Ectodermal cell (in vitro differentiated cells): ENCODE measurements around the gene COMMD10.
"Not testable (repeated sequence)": the region's sequence is repeated elsewhere in the genome, so short reads cannot be mapped to it uniquely, and the experiment has no call there.

Source experiments
- H3K27ac ChIP-seq: 2 replicates; pipeline ENCODE4 v1.7.0; 2013; ENCODE audit warnings: mild to moderate bottlenecking, low read depth, low read length; ENCODE audit not compliant: insufficient read depth, poor library complexity, severe bottlenecking
- H3K27me3 ChIP-seq: 2 replicates; pipeline ENCODE4 v1.7.0; 2013; ENCODE audit warnings: mild to moderate bottlenecking, low read length; ENCODE audit not compliant: insufficient read depth, control insufficient read depth, poor library complexity, severe bottlenecking
- H3K36me3 ChIP-seq: one replicate; pipeline ENCODE4 v1.7.0; 2013; ENCODE audit warnings: low read length; ENCODE audit not compliant: control insufficient read depth, insufficient read depth
- H3K4me1 ChIP-seq: one replicate; pipeline ENCODE4 v1.7.0; 2013; ENCODE audit warnings: low read length; ENCODE audit not compliant: control insufficient read depth, insufficient read depth
- H3K4me3 ChIP-seq: 2 replicates; pipeline ENCODE4 v1.7.0; 2013; ENCODE audit warnings: low read depth, low read length, control low read depth; ENCODE audit not compliant: insufficient read depth
- H3K9me3 ChIP-seq: 2 replicates; pipeline ENCODE4 v1.7.0; 2013; ENCODE audit warnings: mild to moderate bottlenecking, low read length, moderate library complexity; ENCODE audit not compliant: control insufficient read depth
- WGBS, 2 experiments: methylation state at CpG; one replicate each; pipeline ENCODE4 v1.1.7; 2013; ENCODE audit warnings: missing lambda C conversion rate in 2 of 2; 5-methylcytosine and 5-hydroxymethylcytosine counted together

Gene COMMD10

GRCh38 chr5:116062352-116062751 lies 22.5 kb upstream of the COMMD10 start:
- no peaks in the 10 kb centered on the region for H3K36me3 ChIP-seq
- no peaks in the 10 kb centered on the region for H3K9me3 ChIP-seq
- H3K4me1 ChIP-seq = no peaks in the 10 kb centered on the region
- no peak overlapping the region for H3K4me3 ChIP-seq
- WGBS, 2 experiments = 90 to 97% methylated on average over 2 of the region's 2 CpGs
- no peaks in the 10 kb centered on the region for H3K27me3 ChIP-seq
- H3K27ac ChIP-seq = no peak overlapping the region

- 86 to 88% methylated on average over 2 to 3 of the region's 3 CpGs for whole genome bisulfite sequencing, 2 experiments
- H3K36me3 ChIP-seq = no peaks in the 10 kb centered on the region
- no peaks in the 10 kb centered on the region for H3K27me3 ChIP-seq
- no peak overlapping the region for H3K27ac ChIP-seq
- no peaks in the 10 kb centered on the region for H3K4me1 ChIP-seq
- H3K9me3 ChIP-seq = no peaks in the 10 kb centered on the region
- no peak overlapping the region for H3K4me3 ChIP-seq
These were observed 20.9 kb upstream of the COMMD10 start for GRCh38 chr5:116063950-116064349.

GRCh38 chr5:116068028-116068632 lies 16.7 kb upstream of the COMMD10 start:
- WGBS, 2 experiments = 31 to 39% methylated on average over 3 to 4 of the region's 4 CpGs
- H3K4me1 ChIP-seq = no peaks in the 10 kb centered on the region
- H3K27ac ChIP-seq = no peak overlapping the region
- no peaks in the 10 kb centered on the region for H3K36me3 ChIP-seq
- no peak overlapping the region for H3K4me3 ChIP-seq
- H3K27me3 ChIP-seq = no peaks in the 10 kb centered on the region
- H3K9me3 ChIP-seq = no peaks in the 10 kb centered on the region

- 78 to 88% methylated on average over 1 of the region's 1 CpG for WGBS, 2 experiments
- H3K4me3 ChIP-seq = no peak overlapping the region
- no peaks in the 10 kb centered on the region for H3K36me3 ChIP-seq
- H3K27me3 ChIP-seq = no peaks in the 10 kb centered on the region
- H3K27ac ChIP-seq = no peak overlapping the region
- no peaks in the 10 kb centered on the region for H3K4me1 ChIP-seq
- H3K9me3 ChIP-seq = no peaks in the 10 kb centered on the region
These were observed 13.6 kb upstream of the COMMD10 start for GRCh38 chr5:116071211-116071610.

- WGBS, 2 experiments = 86 to 89% methylated on average over 6 of the region's 6 CpGs
- H3K9me3 ChIP-seq = no peaks in the 10 kb centered on the region
- no peaks in the 10 kb centered on the region for H3K4me1 ChIP-seq
- H3K27me3 ChIP-seq = no peaks in the 10 kb centered on the region
- no peak overlapping the region for H3K27ac ChIP-seq
- H3K36me3 ChIP-seq = no peaks in the 10 kb centered on the region
- H3K4me3 ChIP-seq = no peak overlapping the region
These were observed 9.5 kb upstream of the COMMD10 start for GRCh38 chr5:116075191-116075831.

- no peak overlapping the region for H3K27ac ChIP-seq
These were observed 8.3 kb upstream of the COMMD10 start for GRCh38 chr5:116076496-116076895.

GRCh38 chr5:116078199-116078598 lies 6.6 kb upstream of the COMMD10 start:
- Histone ChIP-seq H3K9me3 (no peaks in the 10 kb centered on the region), H3K27me3 (no peaks in the 10 kb centered on the region), H3K4me3 (no peak overlapping the region), H3K36me3 (no peaks in the 10 kb centered on the region), H3K27ac (no peak overlapping the region), H3K4me1 (no peaks in the 10 kb centered on the region)
- 91 to 95% methylated on average over 5 of the region's 5 CpGs for WGBS, 2 experiments

More at GRCh38 chr5:116076496-116076895, 8.3 kb upstream of the COMMD10 start:
- 100% methylated on average over 1 of the region's 1 CpG; no CpG with 5 or more reads in 1 of the 2 experiments for WGBS, 2 experiments
- Histone ChIP-seq H3K27me3 (no peaks in the 10 kb centered on the region), H3K9me3 (no peaks in the 10 kb centered on the region), H3K4me3 (no peak overlapping the region), H3K36me3 (no peaks in the 10 kb centered on the region), H3K4me1 (no peaks in the 10 kb centered on the region)

- H3K27me3 ChIP-seq = no peaks in the 10 kb centered on the region
- no peaks in the 10 kb centered on the region for H3K9me3 ChIP-seq
- peak overlapping the region; percentile 58 for H3K4me3 ChIP-seq
- no peak overlapping the region for H3K27ac ChIP-seq
- WGBS, 2 experiments = 35 to 39% methylated on average over 10 to 11 of the region's 11 CpGs
- no peaks in the 10 kb centered on the region for H3K36me3 ChIP-seq
- peaks cover 8% of the 10 kb centered on the region for H3K4me1 ChIP-seq
These were observed 536 bp upstream of the COMMD10 start for GRCh38 chr5:116084287-116084691.

GRCh38 chr5:116086309-116086708 lies 1.5 kb downstream of the COMMD10 start:
- WGBS, 2 experiments = 93 to 95% methylated on average over 10 to 11 of the region's 11 CpGs
- not testable (repeated sequence) for H3K4me1 ChIP-seq, H3K36me3 ChIP-seq, H3K27me3 ChIP-seq, H3K27ac ChIP-seq, H3K9me3 ChIP-seq, H3K4me3 ChIP-seq

- Histone ChIP-seq H3K27me3 (no peaks in the 10 kb centered on the region), H3K27ac (no peak overlapping the region), H3K4me3 (no peak overlapping the region), H3K9me3 (no peaks in the 10 kb centered on the region), H3K36me3 (peaks cover 4% of the 10 kb centered on the region), H3K4me1 (peaks cover 8% of the 10 kb centered on the region)
These were observed 3.2 kb downstream of the COMMD10 start for GRCh38 chr5:116088062-116088461.
